Esophagus muscularis mucosa (tissue), 4 donors: ENCODE data around the gene BICRAL. TPM values are rescaled to one million over a fixed set of nuclear protein-coding genes. Genes with fewer than 3 reads are reported as not detected.

ENCODE experiments used
- DNase-seq: peaks from one replicate; pipeline ENCODE4 v3.0.0-alpha.2; 2017; ENCODE audit errors: extremely low spot score
- H3K27ac ChIP-seq, 4 donors: fragments of 200-600 bp; sonication (generic); replicated peaks in 1 of 4; 1 replicate in 3 of 4; 2 replicates in 1 of 4; pipeline ENCODE4 v1.5.1; 2016 to 2019; ENCODE audit warnings: mild to moderate bottlenecking in 1 of 4
- H3K27me3 ChIP-seq, 4 donors: fragments of 200-600 bp; sonication (generic); one replicate each; pipeline versions ENCODE4 v1.5.1 to v1.6.0; 2016 to 2019
- H3K36me3 ChIP-seq, 4 donors: fragments of 200-600 bp; sonication (generic); one replicate each; pipeline ENCODE4 v1.5.1; 2016 to 2019
- H3K4me1 ChIP-seq, 4 donors: fragments of 200-600 bp; sonication (generic); one replicate each; pipeline ENCODE4 v1.5.1; 2016 to 2019
- H3K4me3 ChIP-seq, 4 donors: fragments of 200-600 bp; sonication (generic); 1 replicate in 2 of 4; 2 replicates in 2 of 4; pipeline ENCODE4 v1.5.1; 2016 to 2019; ENCODE audit warnings: mild to moderate bottlenecking in 4 of 4, moderate library complexity in 1 of 4
- H3K9me3 ChIP-seq, 4 donors: fragments of 200-600 bp; sonication (generic); 1 replicate in 3 of 4; 2 replicates in 1 of 4; pipeline ENCODE4 v1.5.1; 2016 to 2019
- EP300 ChIP-seq: sonication (generic); formaldehyde crosslinking; IDR thresholded peaks from one replicate; pipeline ENCODE4 v1.6.1; 2017; ENCODE audit warnings: antibody characterized with exemption
- POLR2A ChIP-seq: fragments of 450-650 bp; IDR thresholded peaks from one replicate; pipeline ENCODE4 v1.6.1; 2017; ENCODE audit warnings: antibody characterized with exemption, moderate library complexity, mild to moderate bottlenecking, low read depth
- POLR2AphosphoS5 ChIP-seq, 2 donors: sonication (generic); formaldehyde crosslinking; IDR thresholded peaks; one replicate each; pipeline ENCODE4 v1.6.1; 2017; ENCODE audit warnings: antibody characterized with exemption in 2 of 2
- WGBS: methylation state at CpG from one replicate; pipeline ENCODE4 v1.1.5; 2018; 5-methylcytosine and 5-hydroxymethylcytosine counted together
- intact Hi-C: fragments of 100-400 bp; cut with DNase I; formaldehyde crosslinking; loops from one replicate; pipeline ENCODE4 v1.15.1; 2023
- total RNA-seq, 4 donors: library from RNA; depleted of rRNA; stranded (reverse); fragments of >200 nt; gene quantifications; one replicate each; pipeline versions ENCODE4 v1.1.0 to v1.2.1, GENCODE V29; 2016
- TF ChIP-seq, protein P1 (sequence below), 3 experiments: fragments of 200-600 bp in 2 of 3; fragments of 450-650 bp in 1 of 3; sonication (generic) in 2 of 3; IDR thresholded peaks; one replicate each; pipeline ENCODE4 v1.5.1; 2017 to 2019; ENCODE audit warnings: antibody characterized with exemption in 3 of 3, mild to moderate bottlenecking in 2 of 3, moderate library complexity in 1 of 3

Gene BICRAL
- total RNA-seq, 4 donors from 2014 or later, result 18.2 to 27.9 (median 23.4) TPM

DNA sequence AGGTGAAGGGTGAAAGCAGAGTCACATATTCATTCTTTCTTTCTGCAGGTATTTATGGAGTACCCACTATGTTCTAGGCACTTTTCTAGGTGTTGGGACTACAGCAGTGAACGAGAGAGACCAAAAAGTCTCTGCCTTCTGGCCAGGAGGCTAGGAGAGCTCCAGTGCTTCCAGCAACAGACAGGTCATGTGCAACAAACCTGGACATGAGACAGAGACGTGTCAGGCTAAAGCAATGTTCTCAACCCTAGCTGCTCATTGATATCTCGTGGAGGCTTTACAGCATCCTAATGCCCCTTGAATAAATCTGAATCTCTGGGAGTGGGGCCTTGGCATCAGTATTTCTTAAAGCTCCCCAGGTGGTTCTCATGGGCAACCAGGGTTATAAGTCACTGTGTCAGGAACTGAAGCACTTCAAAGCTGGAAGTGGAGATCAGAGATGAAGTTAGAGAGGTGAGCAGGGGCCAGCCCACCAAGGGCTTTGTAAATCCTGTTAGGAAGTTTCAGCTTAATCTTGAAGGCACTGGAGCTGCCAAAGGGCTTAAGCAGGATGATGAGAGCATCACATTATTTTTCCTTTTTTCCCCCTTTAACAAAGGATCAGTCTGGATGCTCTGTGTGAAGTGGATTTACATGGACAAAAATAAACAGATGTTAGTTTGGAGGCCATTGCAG lies 23.0 kb upstream of the BICRAL start:
- Histone ChIP-seq H3K27ac (no peak overlapping the region), H3K4me3 (no peak overlapping the region), H3K36me3 (peaks cover 0 to 33% (median 16%) of the 10 kb centered on the region in 4 donors), H3K4me1 (no peaks in the 10 kb centered on the region), H3K27me3 (no peaks in the 10 kb centered on the region), H3K9me3 (no peaks in the 10 kb centered on the region)
- intact Hi-C loops, result no loop called here
- no peak for TF ChIP-seq EP300
- no peak for DNase-seq
- 100% methylated on average over 3 of the region's 3 CpGs for WGBS

DNA sequence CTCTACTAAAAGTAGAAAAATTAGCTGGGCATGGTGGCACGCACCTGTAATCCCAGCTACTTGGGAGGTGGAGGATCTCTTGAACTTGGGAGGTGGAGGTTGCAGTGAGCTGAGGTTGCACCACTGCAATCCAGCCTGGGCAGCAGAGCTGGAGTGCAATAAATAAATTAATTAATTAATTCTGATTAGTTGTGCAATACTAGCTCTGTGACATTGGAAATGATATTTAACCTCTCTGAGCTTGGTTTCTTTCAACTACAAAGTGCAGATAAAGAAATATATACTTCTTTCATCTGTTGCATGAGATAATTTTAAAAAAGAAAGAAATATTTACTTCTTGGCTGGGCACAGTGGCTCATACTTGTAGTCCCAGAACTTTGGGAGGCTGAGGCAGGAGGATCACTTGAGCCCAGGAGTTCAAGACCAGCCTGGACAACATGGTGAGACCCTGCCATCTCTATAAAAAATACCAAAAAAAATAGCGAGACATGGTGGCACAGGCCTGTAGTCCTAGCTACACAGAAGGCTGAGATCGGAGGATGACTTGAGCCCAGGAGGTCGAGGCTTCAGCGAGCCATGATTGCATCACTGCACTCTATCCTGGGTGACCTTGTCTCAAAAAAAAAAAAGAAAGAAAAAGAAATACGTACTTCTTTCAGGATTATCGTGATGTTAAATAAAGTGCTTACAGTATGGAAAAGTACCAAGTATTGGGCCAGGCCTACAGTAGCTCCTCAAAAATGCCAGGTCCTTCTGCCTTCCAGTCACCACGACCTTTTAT lies 20.4 kb upstream of the BICRAL start:
- H3K4me1 ChIP-seq, result no peaks in the 10 kb centered on the region
- H3K27ac ChIP-seq, result no peak overlapping the region
- H3K27me3 ChIP-seq, result no peaks in the 10 kb centered on the region
- DNase-seq, result no peak
- no peak overlapping the region for H3K4me3 ChIP-seq
- 83% methylated on average over 7 of the region's 8 CpGs for WGBS
- H3K36me3 ChIP-seq, result peaks cover 0 to 33% (median 16%) of the 10 kb centered on the region in 4 donors
- TF ChIP-seq, protein P1, sequence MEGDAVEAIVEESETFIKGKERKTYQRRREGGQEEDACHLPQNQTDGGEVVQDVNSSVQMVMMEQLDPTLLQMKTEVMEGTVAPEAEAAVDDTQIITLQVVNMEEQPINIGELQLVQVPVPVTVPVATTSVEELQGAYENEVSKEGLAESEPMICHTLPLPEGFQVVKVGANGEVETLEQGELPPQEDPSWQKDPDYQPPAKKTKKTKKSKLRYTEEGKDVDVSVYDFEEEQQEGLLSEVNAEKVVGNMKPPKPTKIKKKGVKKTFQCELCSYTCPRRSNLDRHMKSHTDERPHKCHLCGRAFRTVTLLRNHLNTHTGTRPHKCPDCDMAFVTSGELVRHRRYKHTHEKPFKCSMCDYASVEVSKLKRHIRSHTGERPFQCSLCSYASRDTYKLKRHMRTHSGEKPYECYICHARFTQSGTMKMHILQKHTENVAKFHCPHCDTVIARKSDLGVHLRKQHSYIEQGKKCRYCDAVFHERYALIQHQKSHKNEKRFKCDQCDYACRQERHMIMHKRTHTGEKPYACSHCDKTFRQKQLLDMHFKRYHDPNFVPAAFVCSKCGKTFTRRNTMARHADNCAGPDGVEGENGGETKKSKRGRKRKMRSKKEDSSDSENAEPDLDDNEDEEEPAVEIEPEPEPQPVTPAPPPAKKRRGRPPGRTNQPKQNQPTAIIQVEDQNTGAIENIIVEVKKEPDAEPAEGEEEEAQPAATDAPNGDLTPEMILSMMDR (IDR thresholded peaks at IDR 0.05), result no peak
- TF ChIP-seq POLR2A (no peak), EP300 (no peak), POLR2AphosphoS5 (IDR thresholded peaks at IDR 0.05) (no peak)
- intact Hi-C loops, result no loop called here
- no peaks in the 10 kb centered on the region for H3K9me3 ChIP-seq

DNA sequence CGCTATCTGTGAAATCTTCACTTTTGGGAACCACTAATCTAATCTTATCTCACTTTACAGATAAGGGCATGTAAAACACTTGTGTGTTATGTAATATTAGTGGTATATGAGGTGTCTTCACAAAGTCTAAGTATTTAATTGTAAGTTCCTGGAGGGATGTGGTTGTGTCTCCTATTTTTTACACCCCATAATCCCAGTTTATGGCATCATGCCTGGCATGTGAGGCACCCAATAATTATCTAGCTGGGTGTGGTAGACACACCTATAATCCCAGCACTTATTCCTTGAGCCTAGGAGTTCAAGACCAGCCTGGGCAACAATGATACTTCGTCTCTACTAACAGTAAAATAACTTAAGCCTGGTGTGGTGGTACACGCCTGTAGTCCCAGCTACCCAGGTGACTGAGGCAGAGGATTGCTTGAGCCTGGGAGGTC lies 19.4 kb upstream of the BICRAL start:
- Histone ChIP-seq H3K27ac (no peak overlapping the region), H3K27me3 (no peaks in the 10 kb centered on the region), H3K4me3 (no peak overlapping the region), H3K36me3 (peaks cover 0 to 31% (median 15%) of the 10 kb centered on the region in 4 donors), H3K4me1 (no peaks in the 10 kb centered on the region), H3K9me3 (no peaks in the 10 kb centered on the region)
- TF ChIP-seq POLR2AphosphoS5 (IDR thresholded peaks at IDR 0.05), result no peak
- TF ChIP-seq EP300, result no peak
- no peak for TF ChIP-seq POLR2A
- TF ChIP-seq, protein P1 (IDR thresholded peaks at IDR 0.05), result no peak
- no peak for DNase-seq
- intact Hi-C loops, result no loop called here
- WGBS, result over 99% methylated on average over 3 of the region's 3 CpGs

DNA sequence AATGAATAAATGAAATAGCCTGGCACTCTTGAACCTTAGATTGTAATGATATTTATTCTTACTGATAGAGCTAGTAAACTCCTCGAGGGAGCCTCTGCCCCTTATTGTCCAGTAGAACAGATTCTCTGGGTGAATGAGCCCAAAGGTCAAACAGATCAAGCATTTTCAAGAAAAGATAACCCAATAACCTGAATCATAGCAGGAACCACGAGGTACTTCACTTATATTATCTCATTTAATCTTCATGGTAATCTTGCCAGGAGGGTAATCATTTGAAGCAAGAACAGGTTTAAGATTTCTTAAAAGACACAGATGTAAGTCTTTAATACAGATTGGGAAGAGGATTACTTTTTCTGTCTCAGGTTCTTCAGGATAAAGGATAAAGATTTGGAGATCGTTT lies 18.9 kb upstream of the BICRAL start:
- Histone ChIP-seq H3K27me3 (no peaks in the 10 kb centered on the region), H3K27ac (no peak overlapping the region), H3K9me3 (no peaks in the 10 kb centered on the region), H3K4me3 (no peak overlapping the region), H3K36me3 (peaks cover 0 to 26% (median 14%) of the 10 kb centered on the region in 4 donors), H3K4me1 (no peaks in the 10 kb centered on the region)
- TF ChIP-seq EP300, result no peak
- WGBS, result 94% methylated on average over 3 of the region's 3 CpGs
- no peak for DNase-seq
- intact Hi-C loops, result no loop called here

DNA sequence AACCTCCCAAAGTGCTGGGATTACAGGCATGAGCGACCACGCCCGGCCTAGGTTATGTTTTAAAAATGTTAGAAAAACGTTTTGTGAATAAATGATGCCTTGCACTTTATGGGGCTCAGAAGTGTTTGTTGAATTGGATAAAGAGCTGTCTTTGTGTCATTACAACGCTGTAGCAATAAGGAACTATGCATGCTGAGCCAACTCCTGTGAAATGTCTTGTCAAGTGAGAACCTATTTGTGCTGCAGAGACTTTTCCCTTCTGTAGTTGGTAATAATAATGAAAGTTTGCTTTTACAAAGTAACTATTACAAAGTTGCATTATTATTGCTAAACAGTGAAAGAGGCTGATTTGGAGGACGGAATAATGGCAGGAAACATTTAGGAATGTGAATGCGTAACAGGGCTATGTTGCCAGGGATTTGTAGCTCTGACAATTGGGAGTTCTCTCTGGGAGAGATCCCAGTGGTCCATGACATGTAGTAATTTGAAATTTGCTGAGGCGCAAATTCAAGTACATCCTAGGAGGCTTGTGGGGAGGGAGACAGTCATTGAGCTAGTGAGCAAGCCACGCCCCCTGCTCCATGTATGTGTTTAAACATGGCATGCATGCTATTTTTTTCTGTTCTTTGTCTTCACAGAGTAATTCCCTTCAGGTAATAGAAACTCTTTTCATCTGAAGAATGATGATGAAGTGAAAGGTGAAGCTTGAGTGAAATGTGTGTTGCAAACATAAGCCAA lies 16.8 kb upstream of the BICRAL start:
- H3K9me3 ChIP-seq, result no peaks in the 10 kb centered on the region
- 83% methylated on average over 9 of the region's 9 CpGs for WGBS
- H3K4me3 ChIP-seq, result no peak overlapping the region
- no peaks in the 10 kb centered on the region for H3K4me1 ChIP-seq
- H3K27me3 ChIP-seq, result no peaks in the 10 kb centered on the region
- H3K27ac ChIP-seq, result no peak overlapping the region
- intact Hi-C loops, result no loop called here
- TF ChIP-seq, protein P1 (IDR thresholded peaks at IDR 0.05), result no peak
- TF ChIP-seq POLR2A, result no peak
- no peak for TF ChIP-seq EP300
- H3K36me3 ChIP-seq, result peaks cover 0 to 11% (median 2%) of the 10 kb centered on the region in 4 donors
- DNase-seq, result no peak
